SU-DHL-6 (cell line): ENCODE data around the gene ANKRD13B.

Experiments
- CTCF ChIP-seq: fragments of 200-600 bp; sonication (generic); IDR thresholded peaks from one replicate; pipeline ENCODE4 v1.5.1; 2017; ENCODE audit warnings: antibody characterized with exemption, mild to moderate bottlenecking, low read length, moderate library complexity; ENCODE audit not compliant: insufficient read depth, poor library complexity, severe bottlenecking
- EZH2phosphoT487 ChIP-seq: fragments of 200-600 bp; sonication (generic), shearing (Covaris generic); conservative IDR thresholded peaks from 2 replicates; pipeline ENCODE4 v1.6.1; 2018; ENCODE audit warnings: mild to moderate bottlenecking, antibody characterized with exemption, low read length, moderate library complexity, mixed read lengths

- no peak for TF ChIP-seq CTCF
- no peak for TF ChIP-seq EZH2phosphoT487
Measured at GRCh38 chr17:29571883-29572681, 20.9 kb upstream of the ANKRD13B start.
